ENCODE results near the gene CNMD.

The CNMD gene

DNA sequence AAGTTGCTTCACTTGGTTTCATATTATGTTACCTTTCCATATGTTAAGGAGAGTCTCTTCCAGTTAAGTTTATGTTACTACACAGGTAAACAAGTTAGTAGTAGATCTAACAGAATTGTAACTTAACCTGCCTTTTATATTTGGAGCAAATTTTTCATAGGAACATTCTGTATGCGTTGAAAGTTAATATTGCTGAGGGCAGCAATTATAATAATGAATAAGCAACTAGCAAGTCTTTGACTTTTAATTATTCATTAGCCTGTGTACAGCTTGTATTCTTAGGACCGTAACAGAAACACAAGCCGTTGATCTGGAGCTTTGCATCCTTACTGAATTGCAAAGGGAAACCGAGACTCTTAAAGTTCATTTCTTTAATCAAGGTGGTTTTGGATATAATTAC, 75.3 kb downstream of the CNMD start:
- in situ Hi-C loops (cut with MboI; ENCODE audit: low sequenced_read_pairs, unreplicated experiment), result no loop called here
- no peak for DNase-seq (ENCODE audit: low spot score)
- TF ChIP-seq, protein P1, sequence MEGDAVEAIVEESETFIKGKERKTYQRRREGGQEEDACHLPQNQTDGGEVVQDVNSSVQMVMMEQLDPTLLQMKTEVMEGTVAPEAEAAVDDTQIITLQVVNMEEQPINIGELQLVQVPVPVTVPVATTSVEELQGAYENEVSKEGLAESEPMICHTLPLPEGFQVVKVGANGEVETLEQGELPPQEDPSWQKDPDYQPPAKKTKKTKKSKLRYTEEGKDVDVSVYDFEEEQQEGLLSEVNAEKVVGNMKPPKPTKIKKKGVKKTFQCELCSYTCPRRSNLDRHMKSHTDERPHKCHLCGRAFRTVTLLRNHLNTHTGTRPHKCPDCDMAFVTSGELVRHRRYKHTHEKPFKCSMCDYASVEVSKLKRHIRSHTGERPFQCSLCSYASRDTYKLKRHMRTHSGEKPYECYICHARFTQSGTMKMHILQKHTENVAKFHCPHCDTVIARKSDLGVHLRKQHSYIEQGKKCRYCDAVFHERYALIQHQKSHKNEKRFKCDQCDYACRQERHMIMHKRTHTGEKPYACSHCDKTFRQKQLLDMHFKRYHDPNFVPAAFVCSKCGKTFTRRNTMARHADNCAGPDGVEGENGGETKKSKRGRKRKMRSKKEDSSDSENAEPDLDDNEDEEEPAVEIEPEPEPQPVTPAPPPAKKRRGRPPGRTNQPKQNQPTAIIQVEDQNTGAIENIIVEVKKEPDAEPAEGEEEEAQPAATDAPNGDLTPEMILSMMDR (IDR thresholded peaks at IDR 0.05; ENCODE audit: borderline replicate concordance, control extremely low read depth, extremely low read depth, insufficient read depth, missing control alignments), result no peak

DNA sequence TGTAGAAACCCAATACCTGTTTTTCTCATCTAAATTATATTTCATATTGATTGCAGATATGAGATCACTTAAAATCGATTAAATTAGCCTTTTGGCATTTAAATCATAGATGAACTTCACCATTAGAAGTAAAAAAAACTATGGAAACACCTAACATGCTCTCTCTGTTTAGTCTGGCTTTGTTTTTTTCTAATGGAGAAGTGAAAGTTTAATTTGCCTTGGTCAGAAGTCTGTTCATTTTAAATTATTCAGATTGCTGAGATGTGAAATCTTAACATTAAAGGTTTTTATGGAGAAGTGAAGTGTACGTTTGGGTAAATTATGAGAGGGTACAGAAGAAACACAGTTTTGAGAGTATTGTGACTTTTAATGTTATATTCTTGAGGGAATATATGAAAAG, 80.3 kb downstream of the CNMD start:
- TF ChIP-seq, protein P1 (IDR thresholded peaks at IDR 0.05; ENCODE audit: borderline replicate concordance, control extremely low read depth, extremely low read depth, insufficient read depth, missing control alignments), result no peak
- DNase-seq (ENCODE audit: low spot score), result no peak
- in situ Hi-C loops (cut with MboI; ENCODE audit: low sequenced_read_pairs, unreplicated experiment), result no loop called here
